ENCODE data around the gene FEM1B.
"Not testable (repeated sequence)": the region's sequence is repeated elsewhere in the genome, so short reads cannot be mapped to it uniquely, and the experiment has no call there.

- TF ChIP-seq CTCF (IDR thresholded peaks at IDR 0.05); RARB (CRISPR knock-in tag; IDR thresholded peaks at IDR 0.05); CBX2 (IDR thresholded peaks at IDR 0.05; ENCODE audit: borderline replicate concordance, low read depth); MAFK (IDR thresholded peaks at IDR 0.05; ENCODE audit: partially characterized antibody); JUN (IDR thresholded peaks at IDR 0.05); SMC3 (IDR thresholded peaks at IDR 0.05); RAD21 (conservative IDR thresholded peaks at IDR 0.05 in 1 of 2, IDR thresholded peaks at IDR 0.05 in 1 of 2); E2F6 (IDR thresholded peaks at IDR 0.05; ENCODE audit: borderline replicate concordance, low read depth); REST (IDR thresholded peaks at IDR 0.05); EP300 (IDR thresholded peaks at IDR 0.05); POLR2A (IDR thresholded peaks at IDR 0.05; ENCODE audit: low read length); JUNB (IDR thresholded peaks at IDR 0.05): not testable (repeated sequence)
Observed at GRCh38 chr15:68234520-68234919, 43.0 kb upstream of the FEM1B start.
